Measurements from ENCODE around the gene DRC7.

DRC7 gene

DNA sequence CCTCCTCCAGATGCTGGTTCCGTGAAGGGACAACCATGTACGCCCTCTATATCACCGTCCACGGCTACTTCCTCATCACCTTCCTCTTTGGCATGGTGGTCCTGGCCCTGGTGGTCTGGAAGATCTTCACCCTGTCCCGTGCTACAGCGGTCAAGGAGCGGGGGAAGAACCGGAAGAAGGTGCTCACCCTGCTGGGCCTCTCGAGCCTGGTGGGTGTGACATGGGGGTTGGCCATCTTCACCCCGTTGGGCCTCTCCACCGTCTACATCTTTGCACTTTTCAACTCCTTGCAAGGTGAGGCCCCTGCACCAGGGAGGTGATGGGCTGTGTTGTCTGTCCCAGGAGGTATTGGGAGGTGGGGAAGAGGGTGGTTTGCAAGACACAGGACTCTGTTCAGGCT, 9.0 kb upstream of the DRC7 start:
- TF ChIP-seq POLR2AphosphoS5 (IDR thresholded peaks at IDR 0.05; ENCODE audit: low read depth, low read length) = no peak
- TF ChIP-seq FOXP2 (optimal IDR thresholded peaks at IDR 0.05; ENCODE audit: borderline replicate concordance, extremely low read depth, extremely low read length, insufficient read depth) = no peak
- TF ChIP-seq, protein P1, sequence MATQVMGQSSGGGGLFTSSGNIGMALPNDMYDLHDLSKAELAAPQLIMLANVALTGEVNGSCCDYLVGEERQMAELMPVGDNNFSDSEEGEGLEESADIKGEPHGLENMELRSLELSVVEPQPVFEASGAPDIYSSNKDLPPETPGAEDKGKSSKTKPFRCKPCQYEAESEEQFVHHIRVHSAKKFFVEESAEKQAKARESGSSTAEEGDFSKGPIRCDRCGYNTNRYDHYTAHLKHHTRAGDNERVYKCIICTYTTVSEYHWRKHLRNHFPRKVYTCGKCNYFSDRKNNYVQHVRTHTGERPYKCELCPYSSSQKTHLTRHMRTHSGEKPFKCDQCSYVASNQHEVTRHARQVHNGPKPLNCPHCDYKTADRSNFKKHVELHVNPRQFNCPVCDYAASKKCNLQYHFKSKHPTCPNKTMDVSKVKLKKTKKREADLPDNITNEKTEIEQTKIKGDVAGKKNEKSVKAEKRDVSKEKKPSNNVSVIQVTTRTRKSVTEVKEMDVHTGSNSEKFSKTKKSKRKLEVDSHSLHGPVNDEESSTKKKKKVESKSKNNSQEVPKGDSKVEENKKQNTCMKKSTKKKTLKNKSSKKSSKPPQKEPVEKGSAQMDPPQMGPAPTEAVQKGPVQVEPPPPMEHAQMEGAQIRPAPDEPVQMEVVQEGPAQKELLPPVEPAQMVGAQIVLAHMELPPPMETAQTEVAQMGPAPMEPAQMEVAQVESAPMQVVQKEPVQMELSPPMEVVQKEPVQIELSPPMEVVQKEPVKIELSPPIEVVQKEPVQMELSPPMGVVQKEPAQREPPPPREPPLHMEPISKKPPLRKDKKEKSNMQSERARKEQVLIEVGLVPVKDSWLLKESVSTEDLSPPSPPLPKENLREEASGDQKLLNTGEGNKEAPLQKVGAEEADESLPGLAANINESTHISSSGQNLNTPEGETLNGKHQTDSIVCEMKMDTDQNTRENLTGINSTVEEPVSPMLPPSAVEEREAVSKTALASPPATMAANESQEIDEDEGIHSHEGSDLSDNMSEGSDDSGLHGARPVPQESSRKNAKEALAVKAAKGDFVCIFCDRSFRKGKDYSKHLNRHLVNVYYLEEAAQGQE (IDR thresholded peaks at IDR 0.05; ENCODE audit: insufficient read depth in 1 of 2, low read depth in 2 of 2, low read length in 2 of 2) = no peak
- no peak for TF ChIP-seq TAF1 (IDR thresholded peaks at IDR 0.05; ENCODE audit: borderline replicate concordance, insufficient read depth, low read length)
- TF ChIP-seq SIN3A (IDR thresholded peaks at IDR 0.05; ENCODE audit: borderline replicate concordance, insufficient read depth, low read length) = no peak

DNA sequence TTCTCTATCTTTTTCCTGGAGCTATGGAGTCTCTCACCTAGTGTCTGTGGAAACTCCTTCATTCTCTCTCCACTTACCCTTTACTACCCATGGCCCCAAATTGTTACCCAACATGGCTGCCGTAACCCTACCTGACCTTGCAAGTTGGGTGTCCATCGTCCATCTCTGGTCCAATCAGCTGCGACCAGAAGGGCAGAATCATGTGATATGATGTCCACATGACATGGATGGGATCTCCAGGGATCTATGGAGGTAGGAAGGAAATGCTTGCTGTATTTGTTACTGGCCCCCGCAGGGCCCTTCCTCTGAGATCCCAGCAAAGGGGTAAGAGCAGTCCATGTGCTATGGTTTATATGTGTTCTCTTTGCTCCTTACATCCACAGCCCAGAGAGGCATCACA, 8.0 kb upstream of the DRC7 start:
- TF ChIP-seq, protein P1 (IDR thresholded peaks at IDR 0.05; ENCODE audit: insufficient read depth in 1 of 2, low read depth in 2 of 2, low read length in 2 of 2) = no peak
- TF ChIP-seq TAF1 (IDR thresholded peaks at IDR 0.05; ENCODE audit: borderline replicate concordance, insufficient read depth, low read length) (no peak), FOXP2 (optimal IDR thresholded peaks at IDR 0.05; ENCODE audit: borderline replicate concordance, extremely low read depth, extremely low read length, insufficient read depth) (no peak), SIN3A (IDR thresholded peaks at IDR 0.05; ENCODE audit: borderline replicate concordance, insufficient read depth, low read length) (no peak), POLR2AphosphoS5 (IDR thresholded peaks at IDR 0.05; ENCODE audit: low read depth, low read length) (no peak)

DNA sequence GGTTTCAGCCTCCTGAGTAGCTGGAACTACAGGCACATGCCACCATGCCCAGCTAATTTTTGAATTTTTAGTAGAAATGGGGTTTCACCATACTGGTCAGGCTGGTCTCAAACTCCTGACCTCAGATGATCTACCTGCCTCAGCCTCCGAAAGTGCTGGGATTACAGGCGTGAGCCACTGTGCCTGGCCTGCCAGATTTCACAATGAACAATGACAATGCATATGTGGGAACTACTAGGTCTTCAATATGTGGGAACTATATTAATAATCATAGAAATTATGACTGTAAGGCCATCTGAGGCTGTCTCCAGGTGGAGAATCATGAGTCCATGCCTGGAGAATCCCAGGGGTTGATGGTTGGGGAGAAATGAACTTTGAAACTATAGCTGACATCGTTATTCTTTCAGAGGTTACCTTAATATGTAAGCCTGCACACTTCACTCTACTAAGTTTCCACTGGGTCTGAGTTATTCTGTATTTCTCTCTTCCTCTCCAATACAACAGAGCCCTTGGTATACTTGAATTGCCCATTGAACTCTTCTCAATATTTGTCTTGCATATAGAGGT, 7.2 kb upstream of the DRC7 start:
- TF ChIP-seq FOXP2 (optimal IDR thresholded peaks at IDR 0.05; ENCODE audit: borderline replicate concordance, extremely low read depth, extremely low read length, insufficient read depth) (no peak), SIN3A (IDR thresholded peaks at IDR 0.05; ENCODE audit: borderline replicate concordance, insufficient read depth, low read length) (no peak), POLR2AphosphoS5 (IDR thresholded peaks at IDR 0.05; ENCODE audit: low read depth, low read length) (no peak), TAF1 (IDR thresholded peaks at IDR 0.05; ENCODE audit: borderline replicate concordance, insufficient read depth, low read length) (no peak)
- TF ChIP-seq, protein P1 (IDR thresholded peaks at IDR 0.05; ENCODE audit: insufficient read depth in 1 of 2, low read depth in 2 of 2, low read length in 2 of 2) = no peak

DNA sequence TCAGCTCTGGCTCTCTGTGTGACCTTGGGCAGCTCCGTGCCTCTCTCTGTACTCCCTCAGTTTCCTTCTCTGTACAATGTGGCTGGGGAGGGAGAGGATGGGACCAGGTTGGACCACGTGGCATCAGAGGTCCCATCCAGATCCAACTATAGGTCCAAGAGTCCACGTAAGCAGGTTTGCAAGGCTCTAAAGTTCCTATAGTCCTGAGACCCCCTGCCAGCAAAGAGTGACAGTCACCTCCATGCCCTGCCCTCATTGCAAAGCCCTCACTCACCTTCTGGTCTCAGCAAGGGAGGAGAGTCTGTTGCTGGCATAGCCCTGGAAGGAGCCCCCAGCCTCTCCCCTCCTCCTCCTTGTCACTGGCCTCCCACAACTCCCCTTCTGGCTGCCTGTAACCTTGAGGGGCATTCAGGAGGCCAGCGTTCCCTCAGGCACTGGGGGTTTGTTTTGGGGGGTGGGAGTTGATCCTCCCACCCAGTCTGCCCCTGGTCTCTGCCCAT, 6.1 kb upstream of the DRC7 start:
- no peak for TF ChIP-seq POLR2AphosphoS5 (IDR thresholded peaks at IDR 0.05; ENCODE audit: low read depth, low read length)
- TF ChIP-seq, protein P1 (IDR thresholded peaks at IDR 0.05; ENCODE audit: insufficient read depth in 1 of 2, low read depth in 2 of 2, low read length in 2 of 2) = no peak
